ENCODE results near the gene MRPL49. TPM values are rescaled to one million over a fixed set of nuclear protein-coding genes. Genes with fewer than 3 reads are reported as not detected.

Gene MRPL49
- total and polyA plus RNA-seq, 2 donors (not counting 3 experiments of a cell fraction or from before 2014, with no cell fraction given): 49.7 to 90.4 TPM

GRCh38 chr11:65086809-65087208 lies 35.3 kb upstream of the MRPL49 start:
- Histone ChIP-seq H3K4me3 (replicated peaks in 1 of 3; ENCODE audit: insufficient read depth in 1 of 3, low read depth in 1 of 3, low read length in 3 of 3) (no peak overlapping the region), H3K27me3 (ENCODE audit: control insufficient read depth in 2 of 2, insufficient read depth in 2 of 2, low read length in 2 of 2) (no peaks in the 10 kb centered on the region), H3K9me3 (replicated peaks; ENCODE audit: control insufficient read depth, insufficient read depth, low read length) (no peaks in the 10 kb centered on the region), H3K27ac (ENCODE audit: insufficient read depth, low read depth, low read length) (no peak overlapping the region), H2AFZ (ENCODE audit: low read depth, low read length) (no peak overlapping the region), H3K9ac (replicated peaks; ENCODE audit: extremely low read depth, insufficient read depth, low read length) (no peak overlapping the region), H3K36me3 (ENCODE audit: control insufficient read depth in 2 of 2, extremely low read depth in 1 of 2, insufficient read depth in 2 of 2, low read length in 2 of 2) (peaks cover 5 to 28% of the 10 kb centered on the region in 2 experiments), H3K4me1 (ENCODE audit: control insufficient read depth, extremely low read depth, insufficient read depth, low read length) (peaks cover 17% of the 10 kb centered on the region), H3K4me2 (ENCODE audit: insufficient read depth, low read length) (no peak overlapping the region), H3K9me1 (replicated peaks; ENCODE audit: control insufficient read depth, extremely low read depth, insufficient read depth, low read length) (no peaks in the 10 kb centered on the region), H3K79me2 (ENCODE audit: control insufficient read depth, insufficient read depth, low read length) (peaks cover 27% of the 10 kb centered on the region), H4K20me1 (replicated peaks; ENCODE audit: control insufficient read depth, extremely low read depth, insufficient read depth, low read length) (no peaks in the 10 kb centered on the region)
- BruUV-seq (replicated peaks): no TSS peak
- dilution Hi-C loops (cut with MboI; ENCODE audit: extremely low pct_ligation_motif_present, low sequenced_read_pairs) (no loop called here), intact Hi-C loops (cut with micrococcal nuclease) (no loop called here)
- FAIRE-seq (no peak), DNase-seq (ENCODE audit: low read depth, low spot score) (no peak)
- TF ChIP-seq, protein P1, sequence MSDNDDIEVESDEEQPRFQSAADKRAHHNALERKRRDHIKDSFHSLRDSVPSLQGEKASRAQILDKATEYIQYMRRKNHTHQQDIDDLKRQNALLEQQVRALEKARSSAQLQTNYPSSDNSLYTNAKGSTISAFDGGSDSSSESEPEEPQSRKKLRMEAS (IDR thresholded peaks at IDR 0.05; ENCODE audit: insufficient read depth, insufficient read length): no peak
- TF ChIP-seq JUN (IDR thresholded peaks at IDR 0.05; ENCODE audit: borderline replicate concordance, insufficient read depth, insufficient read length, low read depth) (no peak), EZH2 (IDR thresholded peaks at IDR 0.05; ENCODE audit: borderline replicate concordance, low read depth, low read length, severe bottlenecking) (no peak), CTCF (IDR thresholded peaks at IDR 0.05; ENCODE audit: extremely low read depth in 1 of 2, insufficient read depth in 1 of 2, low read depth in 1 of 2, low read length in 2 of 2) (no peak), POLR2A (IDR thresholded peaks at IDR 0.05; ENCODE audit: low read depth, low read length) (no peak), MYC (IDR thresholded peaks at IDR 0.05; ENCODE audit: low read depth, low read length) (no peak), GATA2 (IDR thresholded peaks at IDR 0.05; ENCODE audit: insufficient read depth, insufficient read length, low read depth, low read length) (no peak), POLR2AphosphoS5 (IDR thresholded peaks at IDR 0.05; ENCODE audit: insufficient read depth, low read depth, low read length) (no peak), FOS (IDR thresholded peaks at IDR 0.05; ENCODE audit: borderline replicate concordance, insufficient read depth, low read length) (no peak)
- ChIA-PET POLR2A (interaction anchor here (2.0 kb wide), 1 partner anchor 36 kb away, joined by 6 read pairs; the partner anchor contains the start of genes FAU and MRPL49), CTCF (no interaction called here)
